Activated CD4-positive, alpha-beta T cell treated with anti-CD3 and anti-CD28 coated beads, Interleukin-2, amount 50 U/mL, for 4 hours (primary cell): ENCODE data around the gene ZNF697.
"Not testable (repeated sequence)": the region's sequence is repeated elsewhere in the genome, so short reads cannot be mapped to it uniquely, and the experiment has no call there.

Experiments used
- DNase-seq, 2 experiments: peaks; one replicate each; pipeline ENCODE4 v3.0.0-alpha.2; 2020

ZNF697 gene

DNA sequence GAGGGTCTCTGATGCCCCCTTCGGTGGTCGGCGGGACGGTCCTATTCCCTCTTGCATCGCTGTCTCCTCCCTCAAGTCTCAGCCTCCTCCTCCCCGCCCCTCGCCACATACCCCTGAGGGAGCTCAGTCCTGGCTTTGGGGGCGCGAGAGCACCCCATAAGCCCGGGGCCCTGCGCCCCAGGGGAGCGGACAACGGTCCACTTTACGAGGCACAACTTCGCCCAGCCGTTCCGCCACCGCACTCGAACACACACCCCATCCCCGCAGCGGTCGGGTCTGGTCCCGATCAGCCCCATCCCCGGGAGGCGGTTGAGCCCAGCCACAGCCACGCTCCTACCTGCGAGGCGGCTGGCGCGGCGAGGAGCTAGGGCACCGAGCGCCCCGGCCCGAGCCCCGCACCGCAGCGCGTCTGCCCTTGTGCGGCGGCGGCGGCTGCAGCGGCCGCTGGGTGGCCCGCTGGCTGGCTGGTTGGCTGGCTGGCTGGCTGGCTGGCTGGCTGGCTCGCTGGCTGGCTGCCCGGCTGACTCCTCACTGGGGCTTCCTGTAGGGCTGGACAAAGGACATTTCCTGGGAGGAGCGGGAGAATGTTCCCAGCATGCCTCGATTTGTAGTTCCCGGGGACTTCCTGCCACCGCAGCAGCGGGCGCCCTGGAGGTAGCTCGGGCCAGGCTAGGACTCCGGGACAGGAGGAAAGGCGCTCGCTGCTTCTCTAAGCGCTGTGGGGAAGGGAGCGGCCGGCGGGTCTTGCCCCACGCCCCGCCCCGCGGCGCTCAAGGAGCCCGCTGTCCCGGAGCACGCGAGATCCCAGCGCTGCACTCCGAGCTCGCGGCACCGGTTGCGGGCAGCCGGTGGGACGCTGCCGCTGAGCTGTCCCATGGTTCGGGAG, at the start of gene ZNF697:
TSS of gene ZNF697 (minus strand) at position 533 of the 886 bp plus-strand sequence. CDS start 22,166 bp downstream, outside the sequence.
- DNase-seq, result no peak

GRCh38 chr1:119697598-119697997, 49.5 kb upstream of the ZNF697 start:
- no peak for DNase-seq

DNA sequence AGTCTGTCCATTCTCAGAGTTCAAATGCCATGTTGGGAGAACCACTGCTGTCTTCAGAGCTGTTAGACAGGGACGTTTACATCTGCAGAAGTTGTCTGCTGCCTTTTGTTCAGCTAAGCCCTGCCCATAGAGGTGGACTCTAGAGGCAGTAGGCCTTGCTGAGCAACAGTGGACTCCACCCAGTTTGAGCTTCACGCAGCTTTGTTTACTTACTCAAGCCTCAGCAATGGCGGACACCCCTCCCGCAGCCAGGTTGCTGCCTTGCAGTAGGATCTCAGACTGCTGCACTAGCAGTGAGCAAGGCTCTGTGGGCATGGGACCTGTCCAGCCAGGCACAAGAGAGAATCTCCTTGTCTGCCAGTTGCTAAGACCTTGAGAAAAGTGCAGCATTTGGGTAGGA, 48.8 kb upstream of the ZNF697 start:
- not testable (repeated sequence) for DNase-seq

GRCh38 chr1:119689511-119689910, 41.4 kb upstream of the ZNF697 start:
- no peak for DNase-seq

DNA sequence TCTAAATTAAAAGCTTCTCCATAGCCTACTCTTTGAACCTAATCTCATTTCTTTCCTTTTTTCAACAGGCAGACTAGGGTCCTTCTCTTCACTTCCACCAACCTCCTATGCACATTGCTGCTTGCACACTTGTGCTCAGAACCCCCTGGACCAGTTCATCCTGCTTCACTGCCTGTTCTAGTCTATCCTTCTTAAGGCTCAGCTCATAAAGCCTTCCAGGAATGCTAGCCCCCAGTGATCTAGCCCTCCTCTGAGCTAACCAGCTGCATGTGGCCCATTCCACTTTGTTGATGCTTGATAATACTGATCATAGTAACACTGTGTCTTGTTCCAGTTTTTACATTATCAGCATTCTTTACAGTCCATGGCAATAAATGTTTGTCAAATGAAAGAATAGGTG, 40.7 kb upstream of the ZNF697 start:
- DNase-seq, result no peak

DNA sequence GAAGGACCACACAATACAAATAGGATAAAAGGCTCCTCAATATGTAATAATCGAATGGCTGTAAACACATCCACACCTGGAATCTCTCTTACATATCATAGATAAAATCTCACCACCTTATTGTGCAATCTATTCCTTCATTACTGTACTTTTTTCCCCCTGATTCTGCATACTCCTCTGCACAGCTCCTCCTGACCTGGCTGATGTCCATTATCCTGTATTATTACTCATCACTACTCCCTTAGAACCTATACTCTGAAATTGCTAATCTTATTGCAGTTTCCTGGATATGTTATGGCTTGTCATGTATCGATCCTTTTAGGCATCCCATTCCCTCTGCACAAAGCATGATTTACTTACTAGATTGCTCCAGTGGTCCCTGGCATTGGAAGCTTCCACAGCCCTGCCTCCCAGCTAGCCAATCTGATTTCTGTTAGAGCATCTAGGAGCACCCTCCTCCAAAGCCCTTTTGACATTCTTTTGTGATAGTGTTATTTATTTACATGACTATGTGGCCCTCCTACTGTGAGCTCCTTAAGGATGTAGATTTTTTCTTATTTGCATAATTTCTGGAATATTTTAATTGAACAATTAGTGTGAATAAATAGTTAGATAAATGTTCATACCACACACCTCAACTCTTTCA, 39.5 kb upstream of the ZNF697 start:
- no peak for DNase-seq

DNA sequence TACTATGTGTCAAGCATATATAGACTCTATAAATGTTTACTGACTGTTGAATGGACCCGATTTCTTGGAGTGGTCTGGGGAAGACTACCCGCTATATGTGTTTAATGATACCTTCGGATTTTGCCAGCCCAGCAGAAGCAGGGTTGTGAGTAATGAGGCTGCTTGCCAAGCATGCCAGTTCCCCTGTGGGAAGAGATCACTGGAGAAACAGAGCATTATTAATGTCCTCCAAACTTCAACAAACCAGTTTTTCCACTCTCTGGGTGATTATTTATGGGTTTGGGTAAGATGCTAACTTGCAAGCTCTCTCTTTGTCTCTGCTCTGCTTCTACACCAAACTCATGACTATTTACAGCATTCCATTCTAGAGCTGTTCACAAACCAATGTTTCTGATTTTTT, 38.6 kb upstream of the ZNF697 start:
- DNase-seq, result no peak

- DNase-seq, result no peak
Measured at GRCh38 chr1:119683893-119684292, 35.8 kb upstream of the ZNF697 start.

GRCh38 chr1:119682141-119682540, 34.1 kb upstream of the ZNF697 start:
- DNase-seq, result no peak

DNA sequence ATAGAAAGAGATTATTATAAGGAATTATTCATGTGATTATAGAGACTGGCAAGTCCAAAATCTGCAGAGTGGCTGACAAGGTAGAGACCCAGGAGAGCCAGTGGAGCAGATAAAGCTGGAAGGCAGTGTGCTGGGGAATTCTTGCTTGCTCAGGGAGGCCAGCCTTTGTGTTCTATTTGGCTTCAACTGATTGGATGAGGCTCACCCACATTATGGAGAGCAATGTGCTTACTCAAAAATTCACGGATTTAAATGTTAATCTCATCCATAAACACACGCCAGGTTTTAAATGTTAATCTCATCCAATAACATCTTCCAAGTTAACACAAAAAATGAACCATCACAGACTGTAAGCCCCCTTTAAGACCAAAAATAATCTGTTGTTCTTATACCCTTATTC, 33.5 kb upstream of the ZNF697 start:
- DNase-seq, result no peak

DNA sequence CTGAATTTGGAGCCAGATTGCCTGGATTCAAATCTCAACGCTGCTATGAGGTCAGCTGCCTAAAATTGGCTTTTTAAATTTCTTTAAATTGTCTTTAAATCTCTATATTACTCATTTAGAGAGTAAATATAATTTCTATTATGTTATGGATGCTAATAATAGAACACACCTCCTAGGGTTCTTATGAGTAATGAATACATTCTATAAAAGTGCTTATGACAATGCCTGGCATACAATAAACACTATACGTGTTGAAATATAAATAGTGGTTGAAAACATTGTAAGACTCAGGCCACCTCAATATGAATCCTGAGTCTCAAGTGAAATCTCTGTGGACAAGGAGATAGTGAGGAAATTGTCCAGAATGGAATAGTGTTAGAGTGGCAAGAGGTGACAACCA, 32.7 kb upstream of the ZNF697 start:
- no peak for DNase-seq

DNA sequence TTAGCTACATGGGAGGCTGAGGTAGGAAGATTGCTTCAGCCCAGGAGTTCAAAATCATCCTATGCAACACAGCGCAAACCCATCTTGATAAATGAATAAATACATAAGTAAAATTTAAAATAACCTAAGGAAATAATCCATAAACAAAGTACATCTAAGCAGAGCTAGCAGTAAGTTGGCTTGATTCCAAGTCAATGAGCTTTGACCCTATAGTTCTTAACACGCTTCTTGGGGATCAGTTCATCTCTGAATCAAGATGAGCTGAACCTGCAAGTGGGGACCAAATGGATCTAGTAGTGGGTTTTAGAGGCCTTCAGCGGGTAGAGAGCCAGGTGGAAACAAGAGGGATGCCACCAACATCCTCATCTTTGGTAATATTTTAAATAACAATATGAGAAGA, 32.1 kb upstream of the ZNF697 start:
- no peak for DNase-seq

GRCh38 chr1:119679223-119679622, 31.2 kb upstream of the ZNF697 start:
- DNase-seq, result no peak

- DNase-seq, result no peak
Measured at GRCh38 chr1:119676571-119677206, 28.6 kb upstream of the ZNF697 start.

DNA sequence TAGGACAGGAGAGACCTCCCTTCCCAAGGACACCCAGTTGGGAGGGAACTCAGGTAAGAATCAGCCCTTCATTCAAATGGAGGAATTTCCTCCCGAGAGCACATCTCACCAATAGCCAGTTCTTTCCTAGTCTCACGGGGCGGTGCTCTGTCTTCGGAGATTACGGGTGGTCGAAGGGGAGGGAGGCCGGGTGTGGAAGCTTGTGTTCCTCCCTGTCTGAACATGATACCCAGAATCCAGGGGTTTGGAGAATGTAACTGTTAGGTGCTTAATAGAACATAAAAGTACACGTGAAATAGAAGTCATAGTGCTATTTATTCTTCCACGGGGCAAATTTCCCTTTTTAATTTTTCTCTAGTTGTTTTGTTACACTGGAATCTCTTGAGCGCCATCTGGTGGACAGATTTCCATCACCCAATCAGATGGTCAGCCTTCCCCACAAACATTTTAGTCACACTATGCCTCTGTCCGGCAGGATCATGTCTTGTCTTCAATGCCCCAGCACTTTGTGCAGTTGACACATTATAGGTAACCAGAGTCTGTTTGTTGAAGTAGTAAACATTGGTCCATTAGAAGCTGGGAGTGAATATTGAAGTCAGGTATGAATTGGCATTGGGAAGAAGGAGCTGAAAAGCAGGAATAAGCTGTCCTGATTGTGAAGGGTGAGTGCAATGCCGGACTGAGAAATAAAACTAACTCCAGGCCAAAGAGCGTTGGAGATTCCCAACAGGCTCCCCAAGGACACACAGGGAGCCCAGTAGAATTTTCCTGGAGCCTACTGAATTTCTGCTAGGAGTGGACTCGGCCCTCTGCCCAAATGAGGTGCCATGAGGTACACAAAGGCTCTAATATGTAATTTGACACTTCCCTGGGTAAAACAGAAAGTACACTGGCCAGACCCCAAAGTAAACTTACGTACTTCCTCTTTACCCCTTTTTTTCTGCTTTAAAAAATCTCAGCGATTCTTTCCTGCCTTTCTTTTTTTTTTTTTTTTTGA, 27.6 kb upstream of the ZNF697 start:
- DNase-seq, result peak; percentile 49 to 53

GRCh38 chr1:119674835-119675289, 26.8 kb upstream of the ZNF697 start:
- peak; percentile 1 to 7 for DNase-seq

GRCh38 chr1:119674111-119674526, 26.1 kb upstream of the ZNF697 start:
- DNase-seq, result no peak

DNA sequence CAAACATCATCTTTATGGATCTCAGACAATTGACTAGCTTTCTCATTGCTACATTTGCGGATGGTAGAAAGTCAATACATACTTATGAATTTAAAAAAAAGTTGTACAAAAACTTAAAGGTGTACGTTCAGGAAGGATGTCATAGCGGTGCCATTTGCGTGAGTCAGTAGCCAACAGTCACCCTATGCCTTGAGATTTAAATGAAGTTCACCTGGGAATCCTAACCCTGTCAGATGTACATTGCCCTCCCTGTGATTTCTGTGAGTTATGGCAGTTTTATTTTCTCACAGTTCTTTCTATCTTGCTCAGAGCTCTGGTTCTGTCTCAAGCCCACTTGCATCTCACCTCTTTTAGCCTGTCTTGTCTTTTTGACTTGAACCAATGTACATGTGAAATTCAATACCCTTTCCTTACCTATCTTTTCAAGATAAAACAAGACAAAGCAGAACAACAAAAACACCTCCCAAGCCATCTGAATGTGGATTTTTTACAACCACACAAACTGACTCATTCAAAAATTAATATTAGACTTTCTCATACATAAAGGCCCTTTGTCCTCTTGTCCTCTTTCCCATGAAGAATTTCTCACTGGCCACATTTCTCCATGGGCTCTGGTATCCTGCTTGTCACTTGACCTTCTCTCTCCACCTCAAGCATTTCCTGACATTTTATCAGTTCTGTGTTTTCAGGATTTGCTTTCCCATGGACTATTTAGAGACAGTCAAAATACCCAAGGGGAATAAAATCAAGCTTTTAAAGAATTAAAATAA, 25.3 kb upstream of the ZNF697 start:
- DNase-seq, result no peak

- DNase-seq, result no peak
Measured at GRCh38 chr1:119670898-119671297, 22.8 kb upstream of the ZNF697 start.

GRCh38 chr1:119667173-119667572, 19.1 kb upstream of the ZNF697 start:
- no peak for DNase-seq

DNA sequence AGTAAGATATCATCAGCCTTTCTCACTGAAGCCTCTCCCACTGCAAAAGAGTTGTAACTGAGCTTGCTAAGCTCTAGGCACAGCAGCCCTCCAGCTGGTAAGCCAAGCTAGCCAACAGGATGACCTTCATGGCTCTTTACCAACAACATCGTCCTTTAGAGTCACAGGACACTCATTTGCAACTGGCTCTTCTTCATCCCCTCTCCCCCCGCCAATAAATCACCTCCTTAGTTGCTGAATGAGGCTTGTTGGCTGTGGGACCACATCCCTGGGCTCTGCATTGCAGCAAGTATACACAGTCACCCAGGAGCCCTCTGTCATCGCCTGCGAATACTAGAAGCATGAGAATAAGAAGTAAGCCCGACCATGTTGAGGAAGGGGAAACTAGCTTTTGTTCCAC, 16.0 kb upstream of the ZNF697 start:
- no peak for DNase-seq

GRCh38 chr1:119662034-119662437, 14.0 kb upstream of the ZNF697 start:
- DNase-seq, result no peak
